GM23338 (cell line): ENCODE results near the gene RASA4.
"Not testable (repeated sequence)": the region's sequence is repeated elsewhere in the genome, so short reads cannot be mapped to it uniquely, and the experiment has no call there.

Experiments used
- CREB1 ChIP-seq: fragments of 250-450 bp; sonication (Bioruptor Pico); IDR thresholded peaks from 2 replicates; pipeline ENCODE4 v1.5.0; 2020; ENCODE audit warnings: low read depth, mild to moderate bottlenecking, moderate library complexity
- CTCF ChIP-seq, 2 experiments: fragments of 200-600 bp in 1 of 2; sonication (generic) in 1 of 2; conservative IDR thresholded peaks; 2 replicates each; pipeline versions ENCODE4 v1.5.1 to v1.6.1; 2016 to 2017; ENCODE audit warnings: antibody characterized with exemption in 2 of 2, low read depth in 2 of 2, mild to moderate bottlenecking in 2 of 2, moderate library complexity in 1 of 2
- ETS1 ChIP-seq: IDR thresholded peaks from 2 replicates; pipeline ENCODE4 v1.6.1; 2016; ENCODE audit warnings: antibody characterized with exemption
- EZH2 ChIP-seq: fragments of 200-600 bp; sonication (generic); IDR thresholded peaks from one replicate; pipeline ENCODE4 v1.8.0; 2017; ENCODE audit warnings: antibody characterized with exemption, mild to moderate bottlenecking, low read depth; ENCODE audit not compliant: unreplicated experiment
- EZH2phosphoT487 ChIP-seq: fragments of 200-600 bp; sonication (generic); IDR thresholded peaks from one replicate; pipeline ENCODE4 v1.8.1; 2018; ENCODE audit warnings: antibody characterized with exemption; ENCODE audit not compliant: unreplicated experiment
- JUNB ChIP-seq: IDR thresholded peaks from one replicate; pipeline ENCODE4 v1.6.1; 2016; ENCODE audit warnings: antibody characterized with exemption; ENCODE audit not compliant: unreplicated experiment
- NANOG ChIP-seq: IDR thresholded peaks from 2 replicates; pipeline ENCODE4 v1.6.1; 2016; ENCODE audit warnings: antibody characterized with exemption, borderline replicate concordance
- POLR2AphosphoS5 ChIP-seq: IDR thresholded peaks from 2 replicates; pipeline ENCODE4 v1.6.1; 2016; ENCODE audit warnings: antibody characterized with exemption, low read depth
- REST ChIP-seq: IDR thresholded peaks from one replicate; pipeline ENCODE4 v1.6.1; 2018; ENCODE audit warnings: antibody characterized with exemption; ENCODE audit not compliant: unreplicated experiment
- STAT1 ChIP-seq: IDR thresholded peaks from one replicate; pipeline ENCODE4 v1.6.1; 2016; ENCODE audit warnings: antibody characterized with exemption; ENCODE audit not compliant: unreplicated experiment
- ZNF114 ChIP-seq: fragments of 250-450 bp; sonication (Bioruptor Pico); IDR thresholded peaks from 2 replicates; pipeline ENCODE4 v1.5.0; 2020; ENCODE audit warnings: mild to moderate bottlenecking, moderate library complexity

- TF ChIP-seq CTCF (conservative IDR thresholded peaks at IDR 0.05; ENCODE audit: low read depth in 2 of 2); POLR2AphosphoS5; REST; NANOG; EZH2phosphoT487; ETS1; EZH2; ZNF114; STAT1; JUNB; CREB1 (CRISPR knock-in tag): not testable (repeated sequence)
Observed at GRCh38 chr7:102546353-102546752, 70.2 kb downstream of the RASA4 start.
